OCI-LY3 (cell line): ENCODE data around the gene MYL11.

Experiments used
- EZH2phosphoT487 ChIP-seq: fragments of 200-600 bp; shearing (Covaris generic); IDR thresholded peaks from 2 replicates; pipeline ENCODE4 v1.6.1; 2018; ENCODE audit warnings: antibody characterized with exemption, mixed run types, low read depth
- TF ChIP-seq, protein P1 (sequence below): fragments of 200-600, 300-600 bp; sonication (generic); IDR thresholded peaks from 2 replicates; pipeline ENCODE4 v1.5.1; 2014; ENCODE audit warnings: antibody characterized with exemption, low read length, low read depth

DNA sequence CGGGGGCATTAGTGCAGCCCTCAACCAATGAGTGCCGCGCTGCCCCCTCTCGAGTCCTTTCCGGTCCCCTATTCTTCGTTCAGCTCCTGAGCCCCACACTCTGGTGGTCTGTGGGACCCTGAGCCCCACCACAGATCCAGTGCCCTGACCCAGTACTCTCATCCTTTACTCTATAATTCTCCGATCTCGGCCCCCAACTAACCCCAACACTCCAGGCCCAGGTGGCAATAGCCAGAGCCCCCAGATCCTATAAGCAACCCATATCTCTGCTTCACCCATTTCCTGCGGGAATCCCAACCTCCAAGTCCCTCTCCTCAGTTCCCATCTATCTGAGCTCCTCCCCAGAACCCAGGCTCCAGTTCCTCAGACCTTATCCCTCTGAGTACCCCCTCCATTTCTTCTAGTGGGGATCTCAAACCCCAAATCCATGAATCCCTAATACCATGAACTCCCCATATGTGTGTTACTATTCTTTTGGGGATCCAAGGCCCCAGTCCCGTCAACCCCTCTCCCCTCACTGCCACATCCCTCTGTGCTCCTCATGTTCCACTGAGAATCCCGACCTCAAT is 3.3 kb upstream of the MYL11 start:
- TF ChIP-seq, protein P1, sequence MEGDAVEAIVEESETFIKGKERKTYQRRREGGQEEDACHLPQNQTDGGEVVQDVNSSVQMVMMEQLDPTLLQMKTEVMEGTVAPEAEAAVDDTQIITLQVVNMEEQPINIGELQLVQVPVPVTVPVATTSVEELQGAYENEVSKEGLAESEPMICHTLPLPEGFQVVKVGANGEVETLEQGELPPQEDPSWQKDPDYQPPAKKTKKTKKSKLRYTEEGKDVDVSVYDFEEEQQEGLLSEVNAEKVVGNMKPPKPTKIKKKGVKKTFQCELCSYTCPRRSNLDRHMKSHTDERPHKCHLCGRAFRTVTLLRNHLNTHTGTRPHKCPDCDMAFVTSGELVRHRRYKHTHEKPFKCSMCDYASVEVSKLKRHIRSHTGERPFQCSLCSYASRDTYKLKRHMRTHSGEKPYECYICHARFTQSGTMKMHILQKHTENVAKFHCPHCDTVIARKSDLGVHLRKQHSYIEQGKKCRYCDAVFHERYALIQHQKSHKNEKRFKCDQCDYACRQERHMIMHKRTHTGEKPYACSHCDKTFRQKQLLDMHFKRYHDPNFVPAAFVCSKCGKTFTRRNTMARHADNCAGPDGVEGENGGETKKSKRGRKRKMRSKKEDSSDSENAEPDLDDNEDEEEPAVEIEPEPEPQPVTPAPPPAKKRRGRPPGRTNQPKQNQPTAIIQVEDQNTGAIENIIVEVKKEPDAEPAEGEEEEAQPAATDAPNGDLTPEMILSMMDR: no peak
- no peak for TF ChIP-seq EZH2phosphoT487
